ENCODE data around the gene DPM3. TPM values are rescaled to one million over a fixed set of nuclear protein-coding genes. Genes with fewer than 3 reads are reported as not detected.
A peak's percentile ranks its signal among the peaks of the same experiment; 100 is the strongest.

DPM3 gene
- total and polyA plus RNA-seq, 2 of the 13 experiments (the other 11 are each of a cell fraction or from before 2014, with no cell fraction given): 23.2 to 53.4 TPM

DNA sequence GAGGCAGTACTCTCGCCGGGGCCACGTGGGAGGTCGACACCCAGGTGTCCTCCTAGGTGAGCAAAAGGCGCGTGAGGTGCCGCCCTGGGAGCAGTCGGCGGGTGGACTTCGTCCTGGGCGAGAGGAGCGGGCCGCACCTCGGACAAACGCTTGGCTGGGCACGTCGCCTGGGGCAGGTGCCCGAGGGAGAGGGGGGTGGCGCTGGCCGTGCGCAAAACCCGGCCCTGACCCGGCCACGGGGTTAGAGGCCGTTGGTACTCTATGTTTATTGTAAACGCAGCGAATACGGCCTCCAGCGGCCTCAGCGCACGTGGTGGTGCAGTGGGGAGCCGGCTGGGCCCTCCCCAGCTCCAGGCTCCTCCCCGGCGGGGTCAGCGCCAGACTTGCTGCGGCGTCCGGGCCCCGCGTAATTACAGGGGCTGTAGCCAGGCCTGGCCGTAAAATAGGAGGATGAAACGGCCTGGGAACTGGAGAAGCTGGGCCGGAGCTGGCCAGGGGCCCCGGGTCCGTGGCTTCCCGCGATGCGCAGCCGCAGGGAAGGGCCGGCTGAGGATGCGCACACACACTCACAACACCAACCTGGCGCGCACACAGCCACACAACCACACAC is 14.3 kb downstream of the DPM3 start (continued):
- TF ChIP-seq ZFAT (CRISPR knock-in tag; conservative IDR thresholded peaks at IDR 0.05) (no peak), XRCC5 (optimal IDR thresholded peaks at IDR 0.05; ENCODE audit: low read length) (peak; percentile 56), SNAI1 (CRISPR knock-in tag; IDR thresholded peaks at IDR 0.05; ENCODE audit: borderline replicate concordance) (peak; percentile 94; the same call in 1 of the 2 replicates), KAT8 (CRISPR knock-in tag; IDR thresholded peaks at IDR 0.05) (peak; percentile 89), ZFX (CRISPR knock-in tag; IDR thresholded peaks at IDR 0.05; ENCODE audit: low read depth) (peak; percentile 87), ZNF546 (CRISPR knock-in tag; conservative IDR thresholded peaks at IDR 0.05) (0 out of 2 replicates have a peak, but pooled peaks have one; percentile 29), DNMT1 (CRISPR knock-in tag; IDR thresholded peaks at IDR 0.05) (no peak), ZNF441 (CRISPR knock-in tag; IDR thresholded peaks at IDR 0.05; ENCODE audit: borderline replicate concordance) (peak; percentile 81; the same call in 1 of the 2 replicates), ZNF678 (CRISPR knock-in tag; IDR thresholded peaks at IDR 0.05) (peak; percentile 96; the same call in 1 of the 2 replicates), ZNF292 (CRISPR knock-in tag; IDR thresholded peaks at IDR 0.05; ENCODE audit: borderline replicate concordance, low read depth) (no peak), NFE2 (CRISPR knock-in tag; IDR thresholded peaks at IDR 0.05) (peak; percentile 31), HNRNPK (IDR thresholded peaks at IDR 0.05; ENCODE audit: low read depth, low read length, poor library complexity, severe bottlenecking) (peak; percentile 4), JDP2 (CRISPR knock-in tag; IDR thresholded peaks at IDR 0.05; ENCODE audit: borderline replicate concordance) (peak; percentile 85; the same call in 1 of the 2 replicates), AHR (CRISPR knock-in tag; IDR thresholded peaks at IDR 0.05) (peak; percentile 98), CEBPG (CRISPR knock-in tag; IDR thresholded peaks at IDR 0.05) (peak; percentile 62)
- TF ChIP-seq, protein P1, sequence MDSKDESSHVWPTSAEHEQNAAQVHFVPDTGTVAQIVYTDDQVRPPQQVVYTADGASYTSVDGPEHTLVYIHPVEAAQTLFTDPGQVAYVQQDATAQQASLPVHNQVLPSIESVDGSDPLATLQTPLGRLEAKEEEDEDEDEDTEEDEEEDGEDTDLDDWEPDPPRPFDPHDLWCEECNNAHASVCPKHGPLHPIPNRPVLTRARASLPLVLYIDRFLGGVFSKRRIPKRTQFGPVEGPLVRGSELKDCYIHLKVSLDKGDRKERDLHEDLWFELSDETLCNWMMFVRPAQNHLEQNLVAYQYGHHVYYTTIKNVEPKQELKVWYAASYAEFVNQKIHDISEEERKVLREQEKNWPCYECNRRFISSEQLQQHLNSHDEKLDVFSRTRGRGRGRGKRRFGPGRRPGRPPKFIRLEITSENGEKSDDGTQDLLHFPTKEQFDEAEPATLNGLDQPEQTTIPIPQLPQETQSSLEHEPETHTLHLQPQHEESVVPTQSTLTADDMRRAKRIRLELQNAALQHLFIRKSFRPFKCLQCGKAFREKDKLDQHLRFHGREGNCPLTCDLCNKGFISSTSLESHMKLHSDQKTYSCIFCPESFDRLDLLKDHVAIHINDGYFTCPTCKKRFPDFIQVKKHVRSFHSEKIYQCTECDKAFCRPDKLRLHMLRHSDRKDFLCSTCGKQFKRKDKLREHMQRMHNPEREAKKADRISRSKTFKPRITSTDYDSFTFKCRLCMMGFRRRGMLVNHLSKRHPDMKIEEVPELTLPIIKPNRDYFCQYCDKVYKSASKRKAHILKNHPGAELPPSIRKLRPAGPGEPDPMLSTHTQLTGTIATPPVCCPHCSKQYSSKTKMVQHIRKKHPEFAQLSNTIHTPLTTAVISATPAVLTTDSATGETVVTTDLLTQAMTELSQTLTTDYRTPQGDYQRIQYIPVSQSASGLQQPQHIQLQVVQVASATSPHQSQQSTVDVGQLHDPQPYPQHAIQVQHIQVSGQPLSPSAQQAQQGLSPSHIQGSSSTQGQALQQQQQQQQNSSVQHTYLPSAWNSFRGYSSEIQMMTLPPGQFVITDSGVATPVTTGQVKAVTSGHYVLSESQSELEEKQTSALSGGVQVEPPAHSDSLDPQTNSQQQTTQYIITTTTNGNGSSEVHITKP (CRISPR knock-in tag; IDR thresholded peaks at IDR 0.05; ENCODE audit: low read depth): peak; percentile 87
- TF ChIP-seq, protein P2, sequence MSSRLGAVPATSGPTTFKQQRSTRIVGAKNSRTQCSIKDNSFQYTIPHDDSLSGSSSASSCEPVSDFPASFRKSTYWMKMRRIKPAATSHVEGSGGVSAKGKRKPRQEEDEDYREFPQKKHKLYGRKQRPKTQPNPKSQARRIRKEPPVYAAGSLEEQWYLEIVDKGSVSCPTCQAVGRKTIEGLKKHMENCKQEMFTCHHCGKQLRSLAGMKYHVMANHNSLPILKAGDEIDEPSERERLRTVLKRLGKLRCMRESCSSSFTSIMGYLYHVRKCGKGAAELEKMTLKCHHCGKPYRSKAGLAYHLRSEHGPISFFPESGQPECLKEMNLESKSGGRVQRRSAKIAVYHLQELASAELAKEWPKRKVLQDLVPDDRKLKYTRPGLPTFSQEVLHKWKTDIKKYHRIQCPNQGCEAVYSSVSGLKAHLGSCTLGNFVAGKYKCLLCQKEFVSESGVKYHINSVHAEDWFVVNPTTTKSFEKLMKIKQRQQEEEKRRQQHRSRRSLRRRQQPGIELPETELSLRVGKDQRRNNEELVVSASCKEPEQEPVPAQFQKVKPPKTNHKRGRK (CRISPR knock-in tag; IDR thresholded peaks at IDR 0.05): peak; percentile 86; the same call in 1 of the 2 replicates
- TF ChIP-seq, protein P3, sequence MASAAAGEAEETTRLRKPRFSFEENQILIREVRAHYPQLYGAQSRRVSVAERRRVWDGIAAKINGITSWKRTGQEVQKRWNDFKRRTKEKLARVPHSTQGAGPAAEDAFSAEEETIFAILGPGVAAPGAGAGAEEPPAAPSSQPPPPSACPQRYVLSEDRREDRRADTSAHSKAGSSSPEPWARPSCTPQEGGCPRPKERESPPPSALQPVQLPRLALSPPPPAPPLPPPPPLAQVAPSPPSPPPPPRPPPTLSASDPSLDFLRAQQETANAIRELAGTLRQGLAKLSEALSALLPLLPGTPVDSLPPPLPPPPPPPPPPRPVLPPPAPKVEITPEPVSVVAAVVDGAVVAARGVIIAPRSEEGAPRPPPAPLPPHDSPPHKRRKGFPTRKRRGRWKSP (CRISPR knock-in tag; IDR thresholded peaks at IDR 0.05): peak; percentile 98
- TF ChIP-seq, protein P4, sequence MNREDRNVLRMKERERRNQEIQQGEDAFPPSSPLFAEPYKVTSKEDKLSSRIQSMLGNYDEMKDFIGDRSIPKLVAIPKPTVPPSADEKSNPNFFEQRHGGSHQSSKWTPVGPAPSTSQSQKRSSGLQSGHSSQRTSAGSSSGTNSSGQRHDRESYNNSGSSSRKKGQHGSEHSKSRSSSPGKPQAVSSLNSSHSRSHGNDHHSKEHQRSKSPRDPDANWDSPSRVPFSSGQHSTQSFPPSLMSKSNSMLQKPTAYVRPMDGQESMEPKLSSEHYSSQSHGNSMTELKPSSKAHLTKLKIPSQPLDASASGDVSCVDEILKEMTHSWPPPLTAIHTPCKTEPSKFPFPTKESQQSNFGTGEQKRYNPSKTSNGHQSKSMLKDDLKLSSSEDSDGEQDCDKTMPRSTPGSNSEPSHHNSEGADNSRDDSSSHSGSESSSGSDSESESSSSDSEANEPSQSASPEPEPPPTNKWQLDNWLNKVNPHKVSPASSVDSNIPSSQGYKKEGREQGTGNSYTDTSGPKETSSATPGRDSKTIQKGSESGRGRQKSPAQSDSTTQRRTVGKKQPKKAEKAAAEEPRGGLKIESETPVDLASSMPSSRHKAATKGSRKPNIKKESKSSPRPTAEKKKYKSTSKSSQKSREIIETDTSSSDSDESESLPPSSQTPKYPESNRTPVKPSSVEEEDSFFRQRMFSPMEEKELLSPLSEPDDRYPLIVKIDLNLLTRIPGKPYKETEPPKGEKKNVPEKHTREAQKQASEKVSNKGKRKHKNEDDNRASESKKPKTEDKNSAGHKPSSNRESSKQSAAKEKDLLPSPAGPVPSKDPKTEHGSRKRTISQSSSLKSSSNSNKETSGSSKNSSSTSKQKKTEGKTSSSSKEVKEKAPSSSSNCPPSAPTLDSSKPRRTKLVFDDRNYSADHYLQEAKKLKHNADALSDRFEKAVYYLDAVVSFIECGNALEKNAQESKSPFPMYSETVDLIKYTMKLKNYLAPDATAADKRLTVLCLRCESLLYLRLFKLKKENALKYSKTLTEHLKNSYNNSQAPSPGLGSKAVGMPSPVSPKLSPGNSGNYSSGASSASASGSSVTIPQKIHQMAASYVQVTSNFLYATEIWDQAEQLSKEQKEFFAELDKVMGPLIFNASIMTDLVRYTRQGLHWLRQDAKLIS (CRISPR knock-in tag; IDR thresholded peaks at IDR 0.05): no peak
